ENCODE measurements around the gene FTO.

FTO gene

DNA sequence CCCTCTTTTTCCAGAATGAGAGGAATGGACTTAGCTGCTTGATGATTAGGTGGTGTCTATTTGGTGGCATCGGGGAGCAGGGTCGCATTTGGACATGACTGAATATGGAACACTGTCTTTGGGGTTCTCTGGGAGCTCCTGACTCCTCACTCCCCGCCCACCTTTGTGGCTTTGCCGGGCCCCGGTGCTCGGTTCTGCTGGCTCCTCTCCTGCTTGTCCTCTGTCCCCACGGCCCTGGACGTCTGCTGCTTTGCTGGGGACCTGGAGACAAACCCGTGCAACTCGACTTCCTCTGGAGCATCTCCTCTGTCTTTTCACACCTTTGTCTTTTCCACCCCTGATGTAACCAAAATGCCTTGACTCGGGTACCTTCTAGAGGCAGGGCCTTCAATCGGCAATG is 446.9 kb downstream of the FTO start:
- DNase-seq (ENCODE audit: low read depth, low spot score) = no peak

DNA sequence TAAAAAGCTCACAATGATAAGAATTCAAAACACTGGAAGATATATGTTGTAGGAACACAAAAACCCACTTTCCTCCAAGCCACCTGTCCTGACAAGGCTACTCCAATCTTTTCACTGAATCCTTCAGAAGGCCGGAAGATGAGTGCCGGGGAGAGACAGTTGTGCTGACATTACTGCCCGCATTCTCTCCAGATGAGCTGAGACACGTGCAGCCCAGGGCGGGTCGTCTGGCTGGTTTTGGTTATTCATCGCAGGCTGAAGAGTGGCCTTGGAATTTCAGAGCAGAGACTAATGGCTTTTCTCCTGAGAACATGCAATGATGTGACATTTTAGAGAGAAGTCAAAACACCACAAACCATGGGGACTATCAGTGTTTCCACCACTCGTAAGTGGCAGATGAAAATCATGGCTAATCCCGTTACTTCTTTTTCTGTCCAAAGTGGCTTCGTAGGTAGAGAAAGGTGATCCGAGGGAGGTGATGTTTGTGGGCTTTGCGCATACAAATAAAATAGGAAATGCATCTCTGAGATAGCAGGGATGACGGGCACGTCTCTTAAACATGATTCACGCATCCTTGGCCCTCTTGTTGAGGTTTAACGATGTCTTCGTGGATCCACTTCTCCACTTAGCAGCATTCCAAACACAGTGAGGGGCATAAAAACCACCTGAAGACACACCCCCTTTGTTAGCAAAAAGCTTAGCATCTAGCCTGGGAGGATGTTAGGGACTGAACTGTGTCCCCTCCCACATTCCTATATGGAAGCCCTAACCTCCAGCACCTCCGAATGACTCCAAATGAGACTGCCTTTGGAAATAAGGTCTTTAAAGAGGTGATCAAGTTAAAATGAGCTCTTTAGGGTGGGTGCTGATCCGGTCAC is 448.6 kb downstream of the FTO start:
- peak; percentile 48 for DNase-seq (ENCODE audit: low read depth, low spot score)

DNA sequence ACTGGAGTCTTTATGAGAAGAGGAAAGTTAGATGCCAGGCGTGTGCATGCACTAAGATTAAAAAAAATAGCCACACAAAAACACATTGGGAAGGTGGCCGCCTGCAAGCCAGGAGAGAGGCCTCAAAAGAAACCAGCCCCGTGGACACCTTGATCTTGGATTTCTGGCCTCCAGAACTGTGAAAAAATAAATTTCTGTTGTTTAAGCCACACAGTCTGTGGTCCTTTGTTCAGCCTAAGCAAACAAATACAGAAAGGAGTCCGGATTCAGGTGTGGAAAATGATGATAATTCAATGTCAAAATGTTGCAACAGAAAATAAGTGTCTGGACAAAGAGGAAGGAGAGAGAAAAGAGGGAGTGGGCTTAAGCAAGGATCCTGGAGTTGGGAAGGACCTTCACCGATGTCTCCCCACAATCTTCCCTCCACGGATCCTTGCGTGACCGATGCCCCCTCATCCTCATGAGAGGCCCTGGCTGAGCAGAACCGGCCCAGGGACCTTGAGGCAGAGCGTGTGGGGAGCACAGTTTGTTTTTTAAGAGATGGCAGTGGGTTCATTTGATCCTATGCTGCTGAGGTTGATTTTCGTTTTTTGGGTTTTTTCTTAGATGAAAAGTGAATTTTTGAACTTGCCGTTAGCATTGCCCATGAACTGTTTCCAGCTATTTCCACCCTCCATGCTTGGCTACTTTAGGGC is 449.4 kb downstream of the FTO start:
- DNase-seq (ENCODE audit: low read depth, low spot score) = no peak

DNA sequence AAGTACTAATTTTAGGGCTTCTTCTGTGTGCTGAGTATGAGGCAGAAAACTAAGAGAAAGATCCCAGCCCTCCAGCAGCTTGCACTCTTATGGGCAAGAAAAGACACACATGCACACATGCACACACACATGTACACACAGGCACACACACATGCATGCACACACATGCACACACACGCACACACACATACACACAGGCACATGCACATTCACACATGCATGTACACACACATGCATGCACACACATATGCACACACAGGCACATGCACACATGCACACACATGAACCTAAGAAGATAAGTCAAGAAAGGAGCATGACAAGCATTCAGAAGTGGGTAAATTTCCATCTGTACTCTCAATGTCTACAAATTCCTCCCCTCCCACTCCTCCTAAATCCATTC is 452.4 kb downstream of the FTO start:
- no peak for DNase-seq (ENCODE audit: low read depth, low spot score)

DNA sequence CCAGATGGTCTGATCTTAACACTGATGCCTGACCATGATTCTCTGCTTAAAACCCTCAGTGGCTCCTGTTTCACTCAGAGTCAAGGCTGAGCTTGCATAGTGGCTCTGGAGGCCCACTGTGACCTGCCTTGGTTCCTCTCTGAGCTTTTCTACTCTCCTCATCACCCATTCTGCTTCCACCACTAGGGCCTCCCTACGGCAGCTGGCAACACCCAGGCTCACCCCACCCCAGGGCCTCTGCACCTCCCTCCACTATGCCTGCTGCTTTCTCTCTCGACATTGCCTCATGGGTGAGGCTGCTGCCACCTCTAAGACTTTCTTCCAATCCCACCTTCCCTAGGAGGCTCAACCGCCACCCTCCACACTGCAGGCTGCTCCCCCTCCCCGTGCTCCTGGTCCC is 455.0 kb downstream of the FTO start:
- DNase-seq (ENCODE audit: low read depth, low spot score) = no peak

DNA sequence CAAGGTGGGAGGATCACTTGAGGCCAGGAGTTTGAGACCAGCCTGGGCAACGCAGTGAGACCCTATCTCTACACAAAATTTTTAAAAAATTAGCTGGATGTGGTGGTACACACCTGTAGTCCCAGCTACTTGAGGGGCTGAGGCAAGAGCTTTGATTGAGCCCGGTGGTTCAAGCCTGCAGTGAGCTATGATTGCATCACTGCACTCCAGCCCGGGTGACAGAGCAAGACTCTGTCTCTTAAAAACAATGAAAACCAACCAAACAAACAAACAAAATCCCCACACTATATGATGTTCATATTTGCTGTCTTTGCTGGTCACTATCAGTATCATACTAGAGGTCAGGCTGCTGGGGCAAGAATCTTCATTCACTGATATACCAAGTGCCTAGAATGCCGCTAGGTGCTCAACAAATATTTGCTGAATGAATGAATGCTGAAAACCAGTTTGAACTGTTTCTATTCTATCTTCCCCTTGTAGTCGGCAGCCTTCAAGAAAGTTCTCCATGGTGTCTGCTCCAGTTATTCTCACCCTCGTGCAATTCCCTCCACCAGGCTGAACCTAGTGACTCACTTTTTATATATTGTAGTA is 455.6 kb downstream of the FTO start:
- DNase-seq (ENCODE audit: low read depth, low spot score) = no peak

DNA sequence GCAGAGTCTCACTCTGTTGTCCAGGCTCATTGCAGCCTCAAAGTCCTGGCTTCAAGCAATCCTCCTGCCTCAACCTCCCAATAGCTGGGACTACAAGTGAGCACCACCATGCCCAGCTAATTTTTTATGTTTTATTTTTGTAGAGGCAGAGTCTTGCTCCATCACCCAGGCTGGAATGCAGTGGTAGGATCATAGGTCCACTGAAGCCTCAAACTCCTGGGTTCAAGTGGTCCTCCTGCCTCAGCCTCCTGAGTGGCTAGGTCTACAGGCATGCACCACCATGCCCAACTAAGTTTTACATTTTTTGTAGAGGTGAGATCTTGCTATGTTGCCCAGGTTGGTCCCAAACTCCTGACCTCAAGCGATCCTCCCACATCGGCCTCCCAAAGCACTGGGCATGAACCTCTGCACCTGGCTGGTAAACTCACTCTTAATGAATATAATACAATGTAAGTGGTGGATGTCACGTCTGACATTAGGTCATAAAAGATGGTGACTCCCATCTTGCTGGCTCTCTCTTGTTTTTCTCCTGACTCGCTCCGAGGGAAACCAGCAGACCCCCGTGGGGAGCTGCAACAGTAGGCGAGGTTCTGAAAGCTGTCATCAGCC is 456.4 kb downstream of the FTO start:
- DNase-seq (ENCODE audit: low read depth, low spot score) = no peak

DNA sequence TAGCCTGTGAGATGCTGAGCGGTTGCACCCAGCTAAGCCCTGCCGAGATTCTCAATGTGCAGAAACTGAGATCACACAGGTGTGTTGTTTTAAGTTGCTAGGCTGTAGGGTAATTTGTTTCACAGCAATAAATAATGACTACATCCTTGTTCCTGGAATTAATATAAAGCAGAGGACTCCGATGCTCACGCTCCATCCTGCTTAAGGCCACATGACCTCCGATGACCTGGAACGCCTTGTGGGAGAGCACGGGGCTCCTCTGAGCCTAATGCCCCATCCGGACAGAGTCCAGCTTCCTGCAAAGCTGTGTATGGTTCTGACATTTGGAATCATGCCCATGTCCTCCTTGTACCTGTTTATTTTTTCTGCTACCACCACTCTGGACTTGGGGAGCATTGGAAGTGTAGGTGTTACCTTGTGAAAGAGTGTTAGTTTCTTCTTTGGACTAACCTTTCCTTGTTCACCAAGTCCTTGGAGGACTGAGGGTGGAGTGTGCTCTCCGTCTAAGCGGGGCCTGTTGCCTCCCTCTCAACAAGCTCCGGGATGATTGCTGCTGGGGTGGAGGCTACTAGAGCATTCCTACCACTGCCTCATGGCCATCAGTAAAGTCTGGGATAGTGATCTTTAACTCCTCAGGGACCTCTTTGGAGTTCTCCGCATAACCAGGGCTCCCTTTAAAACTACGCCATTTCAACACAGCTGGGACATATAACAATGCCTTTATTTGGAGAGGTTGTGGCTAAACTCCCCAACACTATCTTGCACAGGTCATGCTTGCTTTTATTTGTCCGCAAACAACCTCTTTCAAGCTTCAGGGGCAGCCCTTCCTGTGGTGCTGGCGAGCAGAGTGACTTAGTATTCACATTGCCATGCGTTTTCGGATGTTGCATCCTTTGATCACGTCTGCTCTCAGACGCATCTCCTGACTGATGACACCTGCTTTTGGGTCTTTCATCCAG is 457.3 kb downstream of the FTO start:
- no peak for DNase-seq (ENCODE audit: low read depth, low spot score)

DNA sequence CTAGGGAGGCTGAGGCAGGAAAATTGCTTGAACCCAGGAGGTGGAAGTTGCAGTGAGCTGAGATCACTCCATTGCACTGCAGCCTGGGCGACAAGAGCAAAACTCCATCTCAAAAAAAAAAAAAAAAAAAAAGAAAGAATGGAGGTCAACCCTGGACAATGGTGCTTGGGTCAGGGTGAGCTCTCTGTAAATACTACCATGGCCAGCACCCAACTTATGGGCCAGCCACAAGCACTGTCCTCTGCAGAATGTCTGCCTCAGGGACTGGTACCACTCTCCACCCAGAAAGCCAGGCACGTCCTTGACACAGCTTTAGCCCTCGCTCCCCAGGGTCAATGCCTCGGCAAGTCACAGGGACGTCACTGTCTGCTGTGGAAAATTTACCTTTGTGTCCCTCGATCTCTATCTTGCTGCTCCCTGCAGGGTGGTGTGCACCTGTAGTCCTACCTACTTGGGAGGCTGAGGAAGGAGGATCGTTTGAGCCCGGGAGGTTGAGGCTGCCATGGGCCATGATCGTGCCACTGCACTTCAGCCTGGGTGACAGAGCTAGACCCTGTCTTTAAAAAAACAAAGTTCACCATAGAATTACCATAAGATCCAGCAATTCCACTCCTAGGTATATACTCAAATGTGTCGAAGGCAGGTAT is 459.4 kb downstream of the FTO start:
- no peak for DNase-seq (ENCODE audit: low read depth, low spot score)

DNA sequence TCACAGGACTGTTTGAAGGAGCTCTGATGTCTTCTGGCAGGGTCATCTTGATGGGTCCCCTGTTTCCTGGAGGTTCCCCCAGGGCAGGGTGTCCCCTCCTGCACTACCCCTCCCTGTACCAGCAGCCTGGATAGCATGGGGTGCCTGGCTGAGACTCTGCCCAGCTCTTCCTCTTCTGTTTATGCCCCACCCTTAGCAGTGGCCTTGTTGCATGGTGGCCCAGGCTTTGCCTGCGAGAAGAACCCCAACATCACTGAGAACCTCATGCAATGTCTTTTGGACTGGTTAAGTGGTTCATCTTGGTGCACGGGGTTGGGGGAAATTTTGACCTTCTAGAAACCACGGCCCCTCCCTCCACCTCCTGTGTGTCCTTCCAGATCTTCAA is 460.8 kb downstream of the FTO start:
- DNase-seq (ENCODE audit: low read depth, low spot score) = no peak

DNA sequence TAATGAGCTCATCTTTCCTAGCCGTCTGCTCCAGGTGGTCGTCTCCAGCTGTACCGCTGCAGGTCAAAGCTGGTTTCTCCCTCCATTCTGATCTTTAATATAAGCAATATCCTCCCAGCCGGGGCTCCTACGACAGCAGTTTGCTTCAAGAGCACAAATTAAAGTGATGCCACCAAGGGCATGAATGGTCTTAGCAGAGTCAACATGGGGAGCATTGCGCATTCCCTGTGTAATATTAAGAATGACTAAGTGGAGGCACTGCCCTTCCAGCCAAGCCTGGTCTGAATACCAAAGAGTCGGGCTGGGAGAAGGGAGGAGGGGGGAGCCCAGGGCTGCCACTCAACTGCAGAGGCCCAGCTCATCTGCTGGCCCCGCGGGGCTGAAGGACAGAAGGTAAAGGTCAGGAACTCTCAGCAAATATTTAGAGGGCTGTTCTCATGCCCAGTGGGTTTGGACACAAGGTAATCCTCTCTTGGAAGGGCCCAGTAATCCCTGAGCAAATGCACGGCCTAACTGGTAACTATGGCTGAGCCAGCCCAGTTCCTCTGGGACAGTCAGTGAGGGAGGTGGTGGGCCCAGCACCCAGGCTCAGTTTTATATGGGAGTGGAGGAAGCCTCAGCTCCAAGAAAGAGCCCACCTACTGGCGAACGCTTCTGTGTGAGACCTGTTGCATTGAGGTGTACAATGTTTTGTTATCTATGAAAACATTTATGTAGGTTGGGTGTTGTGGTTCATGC is 461.4 kb downstream of the FTO start:
- no peak for DNase-seq (ENCODE audit: low read depth, low spot score)

DNA sequence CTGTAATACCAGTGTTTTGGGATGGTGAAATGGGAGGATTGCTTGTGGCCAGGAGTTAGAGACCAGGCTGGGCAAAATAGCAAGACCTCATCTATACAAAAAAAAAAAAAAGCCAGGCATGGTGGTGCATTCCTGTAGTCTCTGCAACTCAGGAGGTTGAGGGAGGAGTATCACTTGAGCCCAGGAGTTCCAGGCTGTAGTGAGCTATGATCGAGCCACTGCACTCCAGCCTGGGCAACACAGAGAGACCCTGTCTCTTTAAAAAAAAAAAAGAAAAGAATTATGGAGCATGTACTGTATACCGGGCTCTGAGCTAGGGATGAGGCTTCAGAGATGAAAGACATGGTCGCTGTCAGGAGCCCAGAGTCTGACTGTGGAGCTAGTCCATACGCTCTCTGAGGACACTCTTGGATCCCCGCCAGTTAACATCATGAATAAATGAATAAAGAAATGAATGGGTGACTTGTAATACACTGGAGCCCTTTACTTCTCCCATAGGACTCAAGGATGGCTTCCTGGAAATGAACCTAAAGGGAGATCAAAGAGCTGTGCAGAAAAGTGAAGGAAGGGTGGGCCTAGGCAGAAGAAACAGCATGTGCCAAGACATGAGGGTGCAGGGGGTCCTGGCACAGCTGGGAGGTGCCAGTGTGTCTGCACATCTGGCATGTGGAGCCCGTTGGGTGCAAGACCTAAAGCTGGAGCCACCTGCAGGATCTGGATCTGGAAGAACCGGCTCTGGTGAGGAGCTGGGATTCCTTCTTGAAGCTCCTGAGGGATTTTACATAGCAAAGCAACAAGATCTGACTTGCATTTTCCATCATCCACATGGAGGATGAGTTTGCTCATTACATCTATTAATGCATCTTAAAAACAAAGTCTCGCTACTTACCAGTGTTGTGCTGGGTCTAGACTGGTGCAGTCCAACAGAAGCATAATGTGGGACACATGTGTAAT is 462.2 kb downstream of the FTO start:
- DNase-seq (ENCODE audit: low read depth, low spot score) = no peak

DNA sequence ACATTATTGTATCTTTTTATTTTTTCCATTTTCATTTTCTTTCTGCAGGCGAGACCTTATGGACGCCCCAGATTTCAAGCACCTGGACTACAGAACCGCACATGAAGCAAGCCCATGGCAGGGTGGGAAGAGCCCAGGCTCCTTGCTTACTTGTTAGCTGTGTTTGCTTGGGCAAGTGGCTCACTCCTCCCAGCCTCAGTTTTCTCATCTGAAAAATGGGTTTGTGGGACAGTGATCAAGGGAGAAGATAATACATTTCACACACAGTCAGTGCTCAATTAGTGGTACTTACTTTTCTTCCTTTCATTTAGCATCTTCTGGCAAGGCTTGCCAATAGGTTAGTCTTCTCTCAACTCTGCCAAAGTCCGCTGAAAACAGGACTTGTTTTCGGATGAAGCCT is 465.2 kb downstream of the FTO start:
- no peak for DNase-seq (ENCODE audit: low read depth, low spot score)

DNA sequence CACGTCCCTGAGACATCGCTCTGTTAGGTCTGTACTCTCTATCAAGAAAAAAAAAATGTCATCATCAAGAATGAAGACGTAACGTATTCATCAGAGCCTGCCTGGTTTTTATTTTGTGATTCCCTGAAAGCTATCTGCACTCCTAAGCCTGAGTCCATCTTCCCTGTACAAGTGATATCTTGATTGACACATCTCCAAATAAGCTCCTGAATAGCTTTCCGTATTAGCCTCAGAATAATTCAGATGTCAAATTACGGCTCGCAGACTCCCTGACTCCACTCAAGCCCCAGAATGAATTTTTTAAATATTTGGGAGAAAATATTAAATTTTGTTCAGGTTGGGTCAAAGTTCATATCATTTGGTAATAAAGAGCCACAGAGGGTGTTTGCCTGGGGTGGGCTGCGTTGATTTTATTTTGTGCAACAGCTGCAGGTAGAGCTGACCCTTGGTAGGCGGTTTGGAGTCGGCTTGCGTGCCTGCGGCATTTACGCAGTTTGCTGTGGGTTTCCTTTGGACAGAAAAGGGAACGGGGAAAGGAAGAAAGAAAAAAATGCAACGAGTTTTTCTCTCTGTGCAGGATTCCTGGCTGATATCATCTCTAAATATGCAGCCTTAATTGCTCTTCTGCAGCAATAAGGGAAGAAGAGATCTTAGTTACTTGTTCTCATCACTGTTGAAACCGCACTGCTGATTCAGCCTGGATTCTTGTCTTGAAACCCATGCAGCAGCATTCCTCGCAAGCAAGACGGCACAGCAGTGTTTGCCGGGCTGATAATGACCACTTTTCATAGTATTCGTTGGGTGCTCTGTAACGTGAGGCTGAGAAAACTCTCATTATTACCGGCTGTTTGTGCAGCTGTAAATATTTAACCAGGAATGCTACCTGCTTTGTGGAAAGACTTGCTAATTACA is 467.9 kb downstream of the FTO start:
- DNase-seq (ENCODE audit: low read depth, low spot score) = peak; percentile 18

DNA sequence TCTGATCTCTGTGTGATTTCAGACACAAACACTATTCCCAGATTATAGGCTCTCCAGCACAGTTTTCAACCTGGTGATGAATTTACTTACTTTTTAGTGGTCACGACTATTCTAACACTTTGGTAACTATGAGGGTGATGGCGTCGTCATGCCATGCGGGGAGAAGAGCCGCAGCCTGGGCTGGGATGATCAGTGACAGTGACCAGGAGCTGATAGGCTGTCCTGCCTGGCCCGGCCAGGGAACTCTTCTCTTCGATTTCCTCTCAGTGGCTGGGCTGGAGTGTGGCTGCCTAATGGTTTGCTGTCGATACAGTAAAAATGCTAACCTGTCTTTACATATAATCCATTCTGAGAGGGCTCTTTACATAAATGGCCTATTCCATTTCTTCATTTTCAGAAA is 469.5 kb downstream of the FTO start:
- no peak for DNase-seq (ENCODE audit: low read depth, low spot score)

DNA sequence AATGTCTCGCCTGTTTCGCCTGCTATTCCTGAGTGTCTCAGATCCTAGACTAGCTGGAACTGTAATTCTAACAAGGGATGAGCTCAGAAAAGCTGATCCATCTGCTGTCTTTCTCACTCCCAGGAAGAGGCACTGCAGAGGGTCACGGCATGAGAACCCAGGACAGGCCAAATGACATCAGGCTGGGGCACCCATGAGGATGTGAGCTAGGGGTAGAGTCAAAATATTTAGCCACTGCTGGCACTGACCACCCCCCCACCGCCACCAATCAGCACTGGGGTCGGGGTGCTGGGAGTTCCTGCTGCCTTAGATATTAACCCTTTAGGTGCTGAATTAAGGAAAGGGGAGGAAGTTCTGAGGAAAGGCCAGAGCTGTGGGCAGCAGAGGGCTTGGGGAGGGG is 470.2 kb downstream of the FTO start:
- no peak for DNase-seq (ENCODE audit: low read depth, low spot score)

DNA sequence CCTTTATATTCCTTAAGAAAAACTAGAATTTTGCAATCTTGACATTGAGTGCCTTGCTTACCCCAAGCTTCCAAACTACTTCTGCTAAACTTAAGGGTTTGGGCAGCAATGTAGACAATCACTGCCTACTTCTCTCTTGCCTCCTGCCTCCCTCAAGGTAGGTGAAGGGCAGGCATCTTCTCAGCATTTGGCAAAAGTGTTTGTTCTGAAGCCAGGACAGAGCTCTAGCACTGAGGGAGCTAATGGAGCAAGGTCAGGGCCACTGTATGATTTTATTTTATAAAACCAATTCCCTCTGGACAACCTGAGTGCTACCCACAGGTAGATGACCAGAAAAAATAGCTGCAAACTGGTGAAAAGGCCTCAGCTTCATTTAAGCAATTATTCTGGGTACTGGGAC is 470.8 kb downstream of the FTO start:
- DNase-seq (ENCODE audit: low read depth, low spot score) = no peak

DNA sequence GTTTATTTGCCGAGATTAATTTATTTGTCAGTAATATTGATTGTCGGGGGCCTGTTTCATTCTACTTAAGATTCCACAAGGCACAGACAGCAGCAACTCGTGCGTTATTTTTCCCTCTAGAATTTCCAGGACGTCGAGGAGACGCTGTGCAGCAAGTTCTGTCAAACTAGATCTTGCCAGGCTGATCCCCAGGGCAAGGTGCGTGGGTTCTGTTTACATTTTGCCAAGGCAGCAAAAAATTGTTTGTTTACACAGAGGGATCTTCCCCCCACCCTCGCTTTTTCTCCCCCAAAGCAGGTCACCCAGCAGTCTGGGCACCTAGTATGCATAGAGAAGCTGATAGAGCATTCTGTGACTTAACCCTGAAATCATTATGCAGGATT is 471.2 kb downstream of the FTO start:
- DNase-seq (ENCODE audit: low read depth, low spot score) = no peak

Data from ELF-1 (cell line).